Epithelial cell of esophagus (primary cell): Measurements from ENCODE around the gene ZXDC.
A peak's percentile ranks its signal among the peaks of the same experiment; 100 is the strongest.

ENCODE experiments used
- DNase-seq: peaks from one replicate; pipeline ENCODE4 v3.0.0; 2010; ENCODE audit warnings: low read depth
- H3K4me3 ChIP-seq: 2 replicates; pipeline ENCODE4 v1.5.1; 2011; ENCODE audit warnings: mild to moderate bottlenecking, low read length, control low read depth
- CTCF ChIP-seq: IDR thresholded peaks from 2 replicates; pipeline ENCODE4 v1.5.1; 2011; ENCODE audit warnings: low read depth, mild to moderate bottlenecking, low read length, control low read depth, inconsistent platforms; ENCODE audit not compliant: insufficient read depth; ENCODE audit errors: missing control alignments

ZXDC gene

GRCh38 chr3:126510308-126510910, 34.7 kb upstream of the ZXDC start:
- no peak for TF ChIP-seq CTCF
- H3K4me3 ChIP-seq = no peak overlapping the region
- DNase-seq = no peak

GRCh38 chr3:126509597-126510307, 34.1 kb upstream of the ZXDC start:
- DNase-seq = peak; percentile 64
- no peak overlapping the region for H3K4me3 ChIP-seq
- no peak for TF ChIP-seq CTCF

GRCh38 chr3:126508564-126508964, 32.9 kb upstream of the ZXDC start:
- peak; percentile 29 for DNase-seq
- no peak overlapping the region for H3K4me3 ChIP-seq

GRCh38 chr3:126507886-126508285, 32.2 kb upstream of the ZXDC start:
- no peak for DNase-seq
- no peak for TF ChIP-seq CTCF
- H3K4me3 ChIP-seq = no peak overlapping the region

More at GRCh38 chr3:126508564-126508964, 32.9 kb upstream of the ZXDC start:
- no peak for TF ChIP-seq CTCF

GRCh38 chr3:126503701-126504100, 28.0 kb upstream of the ZXDC start:
- TF ChIP-seq CTCF = no peak
- no peak overlapping the region for H3K4me3 ChIP-seq
- DNase-seq = no peak

GRCh38 chr3:126502656-126503055, 27.0 kb upstream of the ZXDC start:
- no peak for DNase-seq
- no peak for TF ChIP-seq CTCF
- H3K4me3 ChIP-seq = no peak overlapping the region

GRCh38 chr3:126501736-126502135, 26.0 kb upstream of the ZXDC start:
- H3K4me3 ChIP-seq = no peak overlapping the region
- TF ChIP-seq CTCF = no peak
- no peak for DNase-seq
